ENCODE results near the gene THAP6.
"Not testable (repeated sequence)": the region's sequence is repeated elsewhere in the genome, so short reads cannot be mapped to it uniquely, and the experiment has no call there.

THAP6 gene

GRCh38 chr4:75527482-75527881, 13.2 kb downstream of the THAP6 start:
- H3K4me3 ChIP-seq (ENCODE audit: low read depth, low read length) = no peak overlapping the region
- DNase-seq (ENCODE audit: low read depth) = no peak
- TF ChIP-seq CTCF (IDR thresholded peaks at IDR 0.05; ENCODE audit: low read depth, low read length) = no peak
- TF ChIP-seq, protein P1, sequence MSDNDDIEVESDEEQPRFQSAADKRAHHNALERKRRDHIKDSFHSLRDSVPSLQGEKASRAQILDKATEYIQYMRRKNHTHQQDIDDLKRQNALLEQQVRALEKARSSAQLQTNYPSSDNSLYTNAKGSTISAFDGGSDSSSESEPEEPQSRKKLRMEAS (IDR thresholded peaks at IDR 0.05; ENCODE audit: low read depth, low read length) = no peak
- no peak for TF ChIP-seq POLR2A (IDR thresholded peaks at IDR 0.05; ENCODE audit: extremely low read depth, insufficient read length)
- no peak for TF ChIP-seq MYC (IDR thresholded peaks at IDR 0.05; ENCODE audit: low read depth, low read length)

- no peak for DNase-seq (ENCODE audit: low read depth)
Observed at GRCh38 chr4:75530556-75531322, 16.5 kb downstream of the THAP6 start.

DNA sequence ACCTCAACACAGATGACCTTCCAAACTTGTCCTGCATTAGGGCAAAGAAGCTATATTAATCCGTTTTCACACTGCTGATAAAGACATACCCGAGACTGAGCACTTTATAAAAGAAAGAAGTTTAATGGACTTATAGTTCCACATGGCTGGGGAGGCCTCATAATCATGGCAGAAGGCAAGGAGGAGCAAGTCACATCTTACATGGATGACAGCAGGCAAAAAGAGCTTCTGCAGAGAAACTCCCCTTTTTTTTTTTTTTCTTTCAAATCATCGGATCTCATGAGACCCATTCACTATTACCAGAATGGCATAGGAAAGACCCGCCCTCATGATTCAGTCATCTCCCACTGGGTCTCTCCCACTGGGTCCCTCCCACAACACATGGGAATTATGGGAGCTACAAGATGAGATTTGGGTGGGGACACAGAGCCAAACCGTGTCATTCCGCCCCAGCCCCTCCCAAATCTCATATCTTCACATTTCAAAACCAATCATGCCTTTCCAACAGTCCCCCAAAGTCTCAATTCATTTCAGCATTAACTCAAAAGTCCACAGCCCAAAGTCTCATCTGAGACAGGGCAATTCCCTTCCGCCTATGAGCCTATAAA, 17.4 kb downstream of the THAP6 start:
- not testable (repeated sequence) for DNase-seq (ENCODE audit: low read depth); H3K4me3 ChIP-seq (ENCODE audit: low read depth, low read length)

More at GRCh38 chr4:75530556-75531322, 16.5 kb downstream of the THAP6 start:
- TF ChIP-seq MYC (IDR thresholded peaks at IDR 0.05; ENCODE audit: low read depth, low read length) (no peak), POLR2A (IDR thresholded peaks at IDR 0.05; ENCODE audit: extremely low read depth, insufficient read length) (no peak), CTCF (IDR thresholded peaks at IDR 0.05; ENCODE audit: low read depth, low read length) (no peak)
- TF ChIP-seq, protein P1 (IDR thresholded peaks at IDR 0.05; ENCODE audit: low read depth, low read length) = no peak
- no peak overlapping the region for H3K4me3 ChIP-seq (ENCODE audit: low read depth, low read length)

DNA sequence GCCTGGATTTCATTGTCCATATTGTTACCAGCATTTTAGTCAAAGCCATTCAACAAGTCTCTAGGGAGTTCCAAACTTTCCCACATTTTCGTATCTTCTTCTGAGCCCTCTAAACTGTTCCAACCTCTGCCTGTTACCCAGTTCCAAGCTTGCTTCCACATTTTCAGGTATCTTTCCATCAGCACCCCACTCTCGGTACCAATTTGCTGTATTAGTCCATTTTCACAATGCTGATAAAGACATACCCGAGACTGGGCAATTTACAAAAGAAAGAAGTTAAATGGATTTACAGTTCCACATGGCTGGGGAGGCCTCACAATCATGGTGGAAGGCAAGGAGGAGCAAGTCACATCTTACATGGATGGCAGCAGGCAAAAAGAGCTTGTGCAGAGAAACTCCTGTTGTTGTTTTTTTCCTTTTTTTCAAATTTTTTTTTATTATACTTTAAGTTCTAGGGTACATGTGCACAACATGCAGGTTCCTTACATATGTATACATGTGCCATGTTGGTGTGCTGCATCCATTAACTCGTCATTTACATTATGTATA, 19.1 kb downstream of the THAP6 start:
- DNase-seq (ENCODE audit: low read depth); H3K4me3 ChIP-seq (ENCODE audit: low read depth, low read length): not testable (repeated sequence)

GRCh38 chr4:75533926-75534325, 19.7 kb downstream of the THAP6 start:
- not testable (repeated sequence) for H3K4me3 ChIP-seq (ENCODE audit: low read depth, low read length); DNase-seq (ENCODE audit: low read depth)

GRCh38 chr4:75537308-75537707, 23.0 kb downstream of the THAP6 start:
- not testable (repeated sequence) for H3K4me3 ChIP-seq (ENCODE audit: low read depth, low read length); DNase-seq (ENCODE audit: low read depth)

DNA sequence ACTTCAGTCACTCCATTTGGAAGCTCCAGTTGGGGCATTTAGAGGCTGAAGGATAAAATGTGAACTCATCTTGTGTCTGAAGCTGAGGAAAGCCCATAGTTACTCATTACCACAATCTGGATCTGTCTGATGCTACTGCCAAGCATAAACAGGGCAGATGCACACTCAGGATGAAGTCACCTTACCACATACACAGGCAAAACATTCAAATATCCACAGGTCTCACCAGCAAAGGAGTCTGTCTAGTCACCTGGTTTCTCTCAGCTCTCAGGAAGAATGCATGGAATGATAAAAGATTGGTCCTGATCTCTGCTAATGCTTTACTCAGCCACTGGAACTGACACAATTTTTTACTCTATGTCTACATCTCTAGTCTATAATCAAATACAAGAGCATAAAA, 28.6 kb downstream of the THAP6 start:
- H3K4me3 ChIP-seq (ENCODE audit: low read depth, low read length) = no peak overlapping the region
- no peak for DNase-seq (ENCODE audit: low read depth)
- no peak for TF ChIP-seq MYC (IDR thresholded peaks at IDR 0.05; ENCODE audit: low read depth, low read length)
- TF ChIP-seq POLR2A (IDR thresholded peaks at IDR 0.05; ENCODE audit: extremely low read depth, insufficient read length) = no peak
- no peak for TF ChIP-seq CTCF (IDR thresholded peaks at IDR 0.05; ENCODE audit: low read depth, low read length)
- TF ChIP-seq, protein P1 (IDR thresholded peaks at IDR 0.05; ENCODE audit: low read depth, low read length) = no peak

DNA sequence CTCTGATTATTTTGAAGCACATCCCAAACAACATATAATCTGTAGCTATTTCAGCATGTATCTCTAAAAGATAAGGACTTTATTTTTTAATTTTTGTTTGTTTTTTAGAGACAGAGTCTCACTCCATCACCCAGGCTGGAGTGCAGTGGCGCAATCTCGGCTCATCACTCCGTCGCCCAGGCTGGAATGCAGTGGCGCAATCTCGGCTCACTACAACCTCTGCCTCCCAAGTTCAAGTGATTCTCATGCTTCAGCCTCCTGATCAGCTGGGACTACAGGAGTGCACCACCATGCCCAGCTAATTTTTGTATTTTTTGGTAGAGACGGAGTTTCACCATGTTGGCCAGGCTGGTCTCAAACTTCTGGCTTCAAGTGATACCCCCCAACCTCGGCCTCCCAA, 29.9 kb downstream of the THAP6 start:
- not testable (repeated sequence) for H3K4me3 ChIP-seq (ENCODE audit: low read depth, low read length); DNase-seq (ENCODE audit: low read depth)
